Thoracic aorta (tissue), 2 donors: ENCODE results near the gene HMGCS2. TPM values are rescaled to one million over a fixed set of nuclear protein-coding genes. Genes with fewer than 3 reads are reported as not detected.

Experiments
- ATAC-seq: fragments of 150-250 bp; one replicate; pipeline ENCODE4 v1.8.0; 2017; ENCODE audit warnings: low read depth; ENCODE audit not compliant: insufficient number of reproducible peaks, low FRiP score
- DNase-seq: peaks from one replicate; pipeline ENCODE4 v3.0.0-alpha.2; 2020; ENCODE audit warnings: low spot score
- H3K27ac ChIP-seq, 2 donors: fragments of 200-600 bp; sonication (generic); 1 replicate in 1 of 2; 2 replicates in 1 of 2; pipeline ENCODE4 v1.5.1; 2016; ENCODE audit warnings: mild to moderate bottlenecking in 2 of 2, moderate library complexity in 2 of 2
- H3K27me3 ChIP-seq: fragments of 200-600 bp; sonication (generic); replicated peaks from 2 replicates; pipeline ENCODE4 v1.6.0; 2016; ENCODE audit warnings: mild to moderate bottlenecking; ENCODE audit not compliant: insufficient read depth
- H3K36me3 ChIP-seq: fragments of 200-600 bp; sonication (generic); one replicate; pipeline ENCODE4 v1.5.1; 2016
- H3K4me1 ChIP-seq, 2 donors: fragments of 200-600 bp; sonication (generic); 1 replicate in 1 of 2; 2 replicates in 1 of 2; pipeline versions ENCODE4 v1.5.1 to v1.6.0; 2016; ENCODE audit warnings: low read depth in 2 of 2, mild to moderate bottlenecking in 1 of 2; ENCODE audit not compliant: control insufficient read depth in 1 of 2
- H3K4me3 ChIP-seq: fragments of 200-600 bp; sonication (generic); 2 replicates; pipeline ENCODE4 v1.5.1; 2016; ENCODE audit warnings: mild to moderate bottlenecking
- H3K9me3 ChIP-seq: fragments of 200-600 bp; sonication (generic); 2 replicates; pipeline ENCODE4 v1.5.1; 2016
- total RNA-seq, 2 donors: library from RNA; depleted of rRNA; stranded (reverse); fragments of >200 nt; gene quantifications; one replicate each; pipeline versions ENCODE4 v1.1.0 to v1.2.3, GENCODE V29; 2016
- TF ChIP-seq, protein P1 (sequence below): fragments of 200-600 bp; sonication (generic); IDR thresholded peaks from one replicate; pipeline ENCODE4 v1.5.1; 2019; ENCODE audit warnings: antibody characterized with exemption

HMGCS2 gene
- total RNA-seq, 2 donors from 2014 or later = 1.8 TPM; not detected in 1

DNA sequence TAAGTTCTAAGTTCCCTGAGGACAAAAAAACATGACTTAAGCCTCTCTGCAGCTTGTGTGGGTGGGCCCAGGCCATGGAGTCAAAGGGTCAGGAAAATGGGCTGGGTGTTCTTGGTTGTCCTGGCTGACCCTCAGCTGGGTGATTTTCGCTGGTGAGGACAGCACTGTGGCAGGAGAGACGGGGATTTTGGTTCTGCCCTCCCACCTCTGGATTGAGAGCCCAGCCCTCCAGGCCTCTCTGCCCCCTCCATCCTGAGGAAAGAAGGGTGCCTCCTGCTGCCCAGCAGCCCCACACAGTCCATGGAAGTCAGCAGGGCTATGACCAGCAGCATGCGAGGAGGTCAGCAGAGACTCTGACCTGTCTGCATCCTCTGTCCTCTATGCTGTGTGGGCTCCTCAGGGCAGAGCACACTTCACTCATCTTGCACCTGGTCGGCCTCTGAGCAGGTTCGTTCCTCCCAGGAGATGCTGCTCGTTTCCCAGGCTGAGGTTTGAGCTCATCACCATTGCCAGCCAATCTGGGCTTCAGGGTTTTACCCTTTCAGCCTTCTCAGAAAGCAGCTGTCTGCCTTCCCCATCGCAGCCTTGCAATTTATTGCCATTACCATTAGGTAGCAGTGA lies 30.5 kb downstream of the HMGCS2 start:
- Histone ChIP-seq H3K4me3 (no peak overlapping the region), H3K4me1 (peaks cover 7 to 17% of the 10 kb centered on the region in 2 donors), H3K36me3 (peaks cover 4% of the 10 kb centered on the region), H3K9me3 (no peaks in the 10 kb centered on the region), H3K27me3 (no peaks in the 10 kb centered on the region), H3K27ac (no peak overlapping the region)
- TF ChIP-seq, protein P1, sequence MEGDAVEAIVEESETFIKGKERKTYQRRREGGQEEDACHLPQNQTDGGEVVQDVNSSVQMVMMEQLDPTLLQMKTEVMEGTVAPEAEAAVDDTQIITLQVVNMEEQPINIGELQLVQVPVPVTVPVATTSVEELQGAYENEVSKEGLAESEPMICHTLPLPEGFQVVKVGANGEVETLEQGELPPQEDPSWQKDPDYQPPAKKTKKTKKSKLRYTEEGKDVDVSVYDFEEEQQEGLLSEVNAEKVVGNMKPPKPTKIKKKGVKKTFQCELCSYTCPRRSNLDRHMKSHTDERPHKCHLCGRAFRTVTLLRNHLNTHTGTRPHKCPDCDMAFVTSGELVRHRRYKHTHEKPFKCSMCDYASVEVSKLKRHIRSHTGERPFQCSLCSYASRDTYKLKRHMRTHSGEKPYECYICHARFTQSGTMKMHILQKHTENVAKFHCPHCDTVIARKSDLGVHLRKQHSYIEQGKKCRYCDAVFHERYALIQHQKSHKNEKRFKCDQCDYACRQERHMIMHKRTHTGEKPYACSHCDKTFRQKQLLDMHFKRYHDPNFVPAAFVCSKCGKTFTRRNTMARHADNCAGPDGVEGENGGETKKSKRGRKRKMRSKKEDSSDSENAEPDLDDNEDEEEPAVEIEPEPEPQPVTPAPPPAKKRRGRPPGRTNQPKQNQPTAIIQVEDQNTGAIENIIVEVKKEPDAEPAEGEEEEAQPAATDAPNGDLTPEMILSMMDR = no peak
- no peak for ATAC-seq
- DNase-seq = no peak

DNA sequence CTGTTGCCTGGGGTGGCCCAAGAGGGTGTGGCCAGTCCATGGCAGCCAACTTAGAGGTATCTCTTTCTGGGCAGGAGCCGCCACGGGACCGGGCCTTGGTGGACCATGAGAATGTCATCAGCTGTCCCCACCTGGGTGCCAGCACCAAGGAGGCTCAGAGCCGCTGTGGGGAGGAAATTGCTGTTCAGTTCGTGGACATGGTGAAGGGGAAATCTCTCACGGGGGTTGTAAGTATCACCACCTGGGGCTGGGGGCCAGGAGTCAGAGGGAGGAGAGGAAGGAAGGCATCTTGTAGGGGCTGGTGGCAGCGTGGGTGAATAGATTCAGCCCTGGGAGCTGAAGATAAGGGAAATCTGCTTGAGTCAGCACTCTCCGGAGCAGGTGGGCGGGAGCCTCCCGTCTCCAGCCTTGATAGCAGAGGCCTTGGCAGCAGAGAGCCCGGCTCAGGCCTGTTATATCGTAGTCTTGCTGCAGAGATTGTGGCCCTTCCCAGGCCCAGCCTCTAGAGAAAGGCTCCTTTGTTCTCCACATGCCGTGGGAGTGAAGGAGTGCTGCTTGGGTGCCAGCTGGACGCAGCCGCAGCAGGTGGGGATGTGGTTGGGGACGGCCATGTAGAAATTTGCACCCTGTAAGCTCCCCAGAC lies 31.5 kb downstream of the HMGCS2 start:
- ATAC-seq (no peak), DNase-seq (no peak)
- H3K36me3 ChIP-seq = peaks cover 4% of the 10 kb centered on the region
- no peak overlapping the region for H3K4me3 ChIP-seq
- H3K27ac ChIP-seq = no peak overlapping the region
- no peaks in the 10 kb centered on the region for H3K27me3 ChIP-seq
- H3K4me1 ChIP-seq = peaks cover 4 to 6% of the 10 kb centered on the region in 2 donors
- H3K9me3 ChIP-seq = no peaks in the 10 kb centered on the region
- TF ChIP-seq, protein P1 = no peak

DNA sequence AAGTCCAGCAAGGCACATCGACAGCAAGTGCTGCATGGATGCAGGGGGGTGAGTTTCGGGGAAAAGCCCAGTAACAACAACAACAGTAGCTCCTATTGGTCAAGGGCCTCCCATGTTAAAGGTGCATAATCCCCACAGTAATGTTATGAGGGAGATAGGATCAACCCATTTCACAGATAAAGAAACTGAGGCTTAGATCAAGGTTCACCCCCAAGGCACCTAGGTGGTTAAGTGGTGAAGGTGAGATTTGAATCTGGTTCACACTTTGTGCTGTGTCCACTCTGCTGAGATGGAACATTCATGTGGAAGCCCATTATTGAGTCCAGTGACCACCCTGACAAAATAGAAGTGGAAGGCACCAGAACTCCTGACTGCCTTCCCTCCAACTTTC lies 32.1 kb downstream of the HMGCS2 start:
- H3K4me1 ChIP-seq = peaks cover 0 to 1% of the 10 kb centered on the region in 2 donors
- no peak for ATAC-seq
- H3K9me3 ChIP-seq = no peaks in the 10 kb centered on the region
- H3K27ac ChIP-seq = no peak overlapping the region
- H3K4me3 ChIP-seq = no peak overlapping the region
- no peak for DNase-seq
- TF ChIP-seq, protein P1 = no peak
- H3K36me3 ChIP-seq = peaks cover 4% of the 10 kb centered on the region
- no peaks in the 10 kb centered on the region for H3K27me3 ChIP-seq

GRCh38 chr1:119735217-119735616 lies 33.5 kb downstream of the HMGCS2 start:
- Histone ChIP-seq H3K9me3 (no peaks in the 10 kb centered on the region), H3K4me3 (no peak overlapping the region), H3K27me3 (no peaks in the 10 kb centered on the region), H3K27ac (no peak overlapping the region), H3K4me1 (no peaks in the 10 kb centered on the region), H3K36me3 (peaks cover 4% of the 10 kb centered on the region)
- DNase-seq (no peak), ATAC-seq (no peak)
- TF ChIP-seq, protein P1 = no peak

GRCh38 chr1:119733754-119734153 lies 35.0 kb downstream of the HMGCS2 start:
- H3K9me3 ChIP-seq = no peaks in the 10 kb centered on the region
- no peak for ATAC-seq
- H3K27ac ChIP-seq = no peak overlapping the region
- H3K4me1 ChIP-seq = no peaks in the 10 kb centered on the region
- TF ChIP-seq, protein P1 = no peak
- no peak for DNase-seq
- H3K36me3 ChIP-seq = peaks cover 8% of the 10 kb centered on the region
- H3K27me3 ChIP-seq = no peaks in the 10 kb centered on the region
- no peak overlapping the region for H3K4me3 ChIP-seq
